Ishikawa (cell line): ENCODE measurements around the gene GALNT10.

ENCODE experiments used
- CEBPB ChIP-seq: IDR thresholded peaks from 2 replicates; pipeline ENCODE4 v1.6.1; 2012
- CREB1 ChIP-seq: IDR thresholded peaks from 2 replicates; pipeline ENCODE4 v1.6.1; 2012; ENCODE audit warnings: low read depth
- EGR1 ChIP-seq: IDR thresholded peaks from 2 replicates; pipeline ENCODE4 v1.6.1; 2012
- EP300 ChIP-seq: IDR thresholded peaks from 2 replicates; pipeline ENCODE4 v1.6.1; 2012; ENCODE audit warnings: borderline replicate concordance
- FOXM1 ChIP-seq: IDR thresholded peaks from 2 replicates; pipeline ENCODE4 v1.6.1; 2012; ENCODE audit warnings: low read depth, borderline replicate concordance
- MAX ChIP-seq: IDR thresholded peaks from 2 replicates; pipeline ENCODE4 v1.6.1; 2012
- NFIC ChIP-seq: IDR thresholded peaks from 2 replicates; pipeline ENCODE4 v1.6.1; 2012
- RAD21 ChIP-seq: IDR thresholded peaks from 2 replicates; pipeline ENCODE4 v1.6.1; 2012; ENCODE audit warnings: low read depth
- REST ChIP-seq: IDR thresholded peaks from 2 replicates; pipeline ENCODE4 v1.6.1; 2012; ENCODE audit warnings: low read depth, mild to moderate bottlenecking
- TAF1 ChIP-seq: IDR thresholded peaks from 2 replicates; pipeline ENCODE4 v1.6.1; 2012; ENCODE audit warnings: low read depth, mild to moderate bottlenecking
- TCF12 ChIP-seq: IDR thresholded peaks from 2 replicates; pipeline ENCODE4 v1.6.1; 2012; ENCODE audit warnings: low read depth
- TEAD4 ChIP-seq: IDR thresholded peaks from 2 replicates; pipeline ENCODE4 v1.6.1; 2012
- YY1 ChIP-seq: IDR thresholded peaks from 2 replicates; pipeline ENCODE4 v1.6.1; 2012; ENCODE audit warnings: low read depth
- ZBTB7A ChIP-seq: IDR thresholded peaks from 2 replicates; pipeline ENCODE4 v1.6.1; 2012; ENCODE audit warnings: low read depth
- TF ChIP-seq, protein P1 (sequence below): IDR thresholded peaks from 2 replicates; pipeline ENCODE4 v1.6.1; 2012

GALNT10 gene

GRCh38 chr5:154244476-154244875 lies 53.9 kb downstream of the GALNT10 start:
- TF ChIP-seq, protein P1, sequence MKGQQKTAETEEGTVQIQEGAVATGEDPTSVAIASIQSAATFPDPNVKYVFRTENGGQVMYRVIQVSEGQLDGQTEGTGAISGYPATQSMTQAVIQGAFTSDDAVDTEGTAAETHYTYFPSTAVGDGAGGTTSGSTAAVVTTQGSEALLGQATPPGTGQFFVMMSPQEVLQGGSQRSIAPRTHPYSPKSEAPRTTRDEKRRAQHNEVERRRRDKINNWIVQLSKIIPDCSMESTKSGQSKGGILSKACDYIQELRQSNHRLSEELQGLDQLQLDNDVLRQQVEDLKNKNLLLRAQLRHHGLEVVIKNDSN: no peak
- TF ChIP-seq REST: no peak
- no peak for TF ChIP-seq RAD21
- no peak for TF ChIP-seq TEAD4
- no peak for TF ChIP-seq EGR1

GRCh38 chr5:154248691-154249090 lies 58.2 kb downstream of the GALNT10 start:
- TF ChIP-seq, protein P1: no peak
- no peak for TF ChIP-seq EP300
- TF ChIP-seq TAF1: no peak
- no peak for TF ChIP-seq REST
- TF ChIP-seq RAD21: no peak

DNA sequence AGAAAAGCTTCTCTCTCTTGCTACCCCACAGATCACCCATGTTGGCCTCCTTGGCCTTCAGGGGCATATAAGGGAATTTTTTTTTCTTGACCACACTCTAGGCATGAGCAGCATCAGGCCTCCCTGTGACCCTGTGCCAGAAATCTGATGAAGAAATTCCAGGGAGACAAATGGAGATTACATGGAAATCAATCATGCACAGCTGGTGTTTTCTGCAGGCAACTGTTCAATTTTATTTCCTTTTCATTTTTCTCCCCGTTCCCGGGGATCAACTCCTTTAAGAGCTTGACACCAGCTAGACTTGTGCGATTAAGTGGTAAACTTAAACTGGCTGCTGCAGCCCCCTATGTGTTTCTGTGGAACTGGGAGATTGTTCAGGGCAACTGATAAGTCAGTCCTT lies 59.3 kb downstream of the GALNT10 start:
- TF ChIP-seq ZBTB7A (no peak), RAD21 (no peak), EGR1 (no peak), CEBPB (no peak), NFIC (no peak), TCF12 (no peak), MAX (no peak), EP300 (no peak), CREB1 (no peak), TAF1 (no peak), REST (no peak), TEAD4 (no peak), FOXM1 (no peak), YY1 (no peak)
- TF ChIP-seq, protein P1: no peak

DNA sequence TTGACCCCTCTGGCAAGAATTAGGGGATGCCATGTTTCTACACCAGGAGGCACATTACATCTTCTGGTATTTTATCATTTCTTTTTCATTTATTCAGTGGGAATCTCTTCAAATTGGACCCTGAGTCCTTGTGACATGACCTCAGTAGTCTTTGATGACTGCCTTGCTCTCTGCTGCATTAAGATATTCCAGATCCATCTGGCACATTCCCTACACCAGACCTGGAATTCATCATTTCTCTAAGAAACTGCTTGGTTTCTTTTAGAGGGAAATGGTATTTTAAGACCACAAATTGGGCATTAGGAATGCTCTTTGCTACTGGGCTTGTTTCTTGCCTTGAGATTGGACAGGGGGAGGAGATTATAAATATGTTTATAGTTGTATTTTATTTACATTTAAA lies 61.0 kb downstream of the GALNT10 start:
- TF ChIP-seq CEBPB (no peak), TCF12 (no peak), EP300 (no peak), ZBTB7A (no peak), RAD21 (no peak), YY1 (no peak), MAX (no peak), EGR1 (no peak), REST (no peak), TEAD4 (no peak)
- TF ChIP-seq, protein P1: no peak
